Measurements from ENCODE around the gene ZC3H8.

ZC3H8 gene

DNA sequence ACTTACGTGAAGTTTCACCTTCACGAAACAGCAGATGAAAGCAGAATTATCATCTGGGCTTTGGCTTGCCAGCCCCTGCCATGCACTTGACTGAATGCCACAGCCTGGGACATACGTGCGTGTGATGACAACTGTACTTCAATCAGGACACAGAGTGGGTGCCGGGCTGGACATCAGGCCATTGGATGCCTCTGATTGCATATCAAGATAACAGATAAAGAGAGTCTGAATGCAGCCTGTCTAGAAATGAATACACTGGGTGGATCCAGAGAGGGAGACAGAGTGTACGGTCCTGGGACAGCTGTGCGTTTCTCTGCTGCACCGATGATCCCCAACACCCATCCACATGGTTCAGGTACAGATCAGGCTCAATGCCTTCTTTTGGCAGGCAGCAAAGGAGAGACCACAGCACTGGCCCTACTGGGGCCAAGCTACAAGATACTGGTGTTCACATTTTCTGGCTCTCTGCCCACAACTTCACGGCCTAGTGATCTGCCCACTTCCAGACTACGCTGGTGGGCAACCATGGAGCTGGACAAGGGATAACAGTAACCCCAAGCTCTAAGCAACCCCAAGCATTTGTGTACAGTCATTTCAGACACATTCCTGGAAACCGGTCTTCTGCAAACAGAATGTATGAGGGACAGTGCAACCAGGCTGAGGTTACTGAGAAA, 81.1 kb downstream of the ZC3H8 start:
- DNase-seq (ENCODE audit: extremely low spot score, insufficient read length, low read depth) (no peak), FAIRE-seq (no peak)

DNA sequence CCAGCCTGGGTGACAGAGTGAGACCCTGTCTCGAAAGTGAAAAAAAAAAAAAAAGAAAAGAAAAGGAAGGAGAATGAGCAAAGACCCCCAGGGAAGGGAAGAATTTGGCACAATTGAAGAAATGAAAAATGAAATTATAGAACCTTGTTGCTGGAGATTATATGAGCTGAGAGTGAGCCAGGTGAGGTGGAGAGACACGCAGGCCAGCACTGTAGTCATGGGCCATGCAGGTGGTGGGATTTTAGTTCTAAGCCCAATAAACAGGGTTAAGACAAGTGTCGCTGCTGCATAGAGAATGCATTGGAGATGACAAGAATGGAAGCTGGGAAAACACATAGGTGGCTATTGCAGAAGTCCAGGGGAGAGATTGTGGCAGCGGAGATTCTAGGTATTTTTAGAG, 84.3 kb downstream of the ZC3H8 start:
- DNase-seq (ENCODE audit: extremely low spot score, insufficient read length, low read depth) (no peak), FAIRE-seq (no peak)

DNA sequence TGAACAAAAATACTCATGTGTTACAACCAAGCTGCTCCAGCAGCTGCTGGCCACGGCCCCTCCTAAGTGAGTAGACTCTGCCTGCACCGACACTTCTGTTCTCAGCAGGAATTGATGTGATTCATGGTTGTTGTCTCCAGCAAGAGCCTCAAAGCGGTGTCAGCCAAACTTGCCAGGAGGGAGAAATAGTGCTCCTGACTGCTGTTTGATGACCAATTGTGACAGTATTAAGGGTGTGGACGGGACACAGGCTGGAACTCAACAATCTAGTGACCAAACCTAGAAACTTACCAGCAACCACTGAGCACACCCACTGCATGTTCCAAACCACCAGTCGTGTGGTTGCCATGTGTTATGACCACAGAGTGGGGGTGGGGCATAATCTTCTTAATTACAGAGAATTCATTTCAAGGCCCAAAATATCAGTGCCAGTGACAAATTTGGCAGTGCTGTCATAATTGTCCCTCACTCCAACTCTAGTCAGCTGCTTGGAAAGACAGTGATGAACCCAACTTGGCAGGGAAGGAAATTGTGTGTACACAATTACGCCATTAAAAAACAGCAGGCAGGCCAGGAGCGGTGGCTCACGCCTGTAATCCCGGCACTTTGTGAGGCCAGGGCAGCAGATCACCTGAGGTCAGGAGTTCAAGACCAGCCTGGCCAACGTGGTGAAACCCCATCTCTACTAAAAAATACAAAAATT, 86.3 kb downstream of the ZC3H8 start:
- FAIRE-seq, result no peak
- DNase-seq (ENCODE audit: extremely low spot score, insufficient read length, low read depth), result no peak

DNA sequence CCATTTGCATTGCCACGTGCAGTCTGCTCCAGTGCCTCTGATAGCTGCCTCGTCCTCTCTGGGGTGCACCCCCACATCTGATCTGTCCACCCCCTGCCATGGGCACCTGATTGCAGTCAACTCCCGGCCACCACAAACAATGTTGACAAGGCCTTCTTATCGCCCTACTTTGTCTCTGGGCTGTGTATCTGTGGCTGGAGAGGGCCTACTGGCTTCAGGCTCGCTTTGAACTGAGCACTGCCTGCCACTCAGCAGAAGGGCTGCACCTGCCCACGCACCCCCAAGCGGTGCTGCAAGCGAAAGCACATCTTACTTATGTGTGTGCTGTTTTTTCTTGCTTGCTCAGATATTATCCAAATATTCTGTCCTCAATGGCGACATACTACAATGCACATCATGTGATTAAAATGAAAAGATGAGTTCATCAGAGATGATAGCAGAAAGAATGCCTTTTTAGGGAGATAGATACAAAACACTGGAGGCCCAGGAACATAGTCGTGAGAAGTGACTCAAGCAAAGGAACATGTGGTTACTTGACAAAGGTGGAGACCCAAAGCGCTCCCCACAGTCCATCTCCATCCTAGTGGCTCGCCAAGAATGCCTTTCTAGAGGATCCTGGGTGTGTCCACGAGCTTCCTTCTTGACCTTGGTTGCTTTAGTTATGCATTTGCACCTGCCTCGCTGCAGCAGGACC, 87.9 kb downstream of the ZC3H8 start:
- no peak for DNase-seq (ENCODE audit: extremely low spot score, insufficient read length, low read depth)
- FAIRE-seq, result no peak

DNA sequence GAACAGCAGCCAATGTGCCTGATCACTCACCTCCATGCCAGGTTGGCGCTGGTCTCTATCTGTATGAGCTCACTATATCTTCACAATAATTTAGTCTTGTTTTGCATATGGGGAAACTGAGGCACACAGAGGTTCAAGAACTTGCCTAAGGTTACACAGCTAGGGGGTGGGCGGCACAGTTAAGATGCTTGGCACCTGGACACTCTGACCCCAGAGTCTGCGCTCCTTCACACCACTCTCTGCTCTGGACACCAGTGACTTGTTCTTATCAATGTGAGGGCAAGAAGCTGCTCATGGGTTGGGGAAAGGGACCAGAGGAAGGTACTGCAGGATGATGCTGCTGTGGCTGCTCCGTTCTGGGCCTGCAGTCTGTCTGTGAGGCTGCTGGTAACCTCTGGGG, 89.5 kb downstream of the ZC3H8 start:
- no peak for FAIRE-seq
- DNase-seq (ENCODE audit: extremely low spot score, insufficient read length, low read depth), result no peak

DNA sequence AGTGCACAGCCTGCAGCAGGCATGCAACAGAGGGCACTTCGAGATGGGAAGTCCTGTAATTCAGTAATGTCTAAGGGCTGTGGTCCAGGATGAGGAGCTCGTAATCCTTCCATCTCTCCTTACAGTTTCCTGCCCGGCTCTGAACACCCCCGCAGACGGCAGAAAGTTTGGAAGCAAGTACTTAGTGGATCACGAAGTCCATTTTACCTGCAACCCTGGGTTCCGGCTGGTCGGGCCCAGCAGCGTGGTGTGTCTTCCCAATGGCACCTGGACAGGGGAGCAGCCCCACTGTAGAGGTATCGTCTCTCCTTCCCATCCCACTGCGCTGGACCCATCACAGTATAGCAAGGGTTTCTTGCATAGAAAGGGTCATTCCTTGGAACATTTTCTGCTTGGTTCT, 90.0 kb downstream of the ZC3H8 start:
- FAIRE-seq, result no peak
- no peak for DNase-seq (ENCODE audit: extremely low spot score, insufficient read length, low read depth)

DNA sequence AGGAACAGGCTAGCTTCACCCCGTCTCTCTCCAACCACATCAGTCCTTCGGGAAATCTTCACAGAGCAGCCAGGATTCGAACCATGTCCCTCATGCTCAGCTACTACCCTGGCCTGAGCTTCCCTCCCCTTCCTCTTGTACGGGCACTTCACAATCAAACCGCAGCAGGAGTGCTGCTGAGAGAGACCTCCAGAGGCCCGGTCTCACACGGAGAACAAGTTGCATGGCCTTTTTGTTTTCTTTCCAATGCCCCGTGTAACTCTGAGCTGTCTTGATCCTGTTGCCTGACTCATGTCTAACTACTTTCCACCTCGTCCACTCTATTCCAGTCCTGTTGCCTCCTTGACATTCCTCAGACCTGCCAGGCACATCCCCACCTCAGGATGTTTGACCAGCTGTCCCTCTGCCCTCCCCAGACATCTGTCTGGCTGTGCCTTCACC, 91.3 kb downstream of the ZC3H8 start:
- FAIRE-seq, result no peak
- DNase-seq (ENCODE audit: extremely low spot score, insufficient read length, low read depth), result no peak

DNA sequence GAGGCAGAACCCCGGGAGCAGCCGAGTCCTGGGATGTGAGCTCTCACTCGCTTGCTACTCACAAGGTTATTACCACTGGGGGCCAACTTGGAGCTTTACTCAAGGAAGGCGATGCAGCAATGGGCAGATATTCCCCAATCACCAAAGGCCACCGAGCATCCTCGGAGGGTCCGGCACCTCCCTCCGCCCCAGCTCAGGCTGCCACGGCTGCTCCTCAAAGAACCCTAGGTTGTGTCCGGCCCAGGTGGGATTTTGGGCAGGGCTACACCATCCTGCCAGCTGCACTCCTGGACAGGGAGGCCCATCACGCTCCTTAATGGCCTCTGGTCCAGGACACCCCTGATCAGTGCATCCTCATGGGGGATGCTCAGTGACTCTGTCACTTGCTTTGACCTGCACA, 91.9 kb downstream of the ZC3H8 start:
- FAIRE-seq (no peak), DNase-seq (ENCODE audit: extremely low spot score, insufficient read length, low read depth) (no peak)

DNA sequence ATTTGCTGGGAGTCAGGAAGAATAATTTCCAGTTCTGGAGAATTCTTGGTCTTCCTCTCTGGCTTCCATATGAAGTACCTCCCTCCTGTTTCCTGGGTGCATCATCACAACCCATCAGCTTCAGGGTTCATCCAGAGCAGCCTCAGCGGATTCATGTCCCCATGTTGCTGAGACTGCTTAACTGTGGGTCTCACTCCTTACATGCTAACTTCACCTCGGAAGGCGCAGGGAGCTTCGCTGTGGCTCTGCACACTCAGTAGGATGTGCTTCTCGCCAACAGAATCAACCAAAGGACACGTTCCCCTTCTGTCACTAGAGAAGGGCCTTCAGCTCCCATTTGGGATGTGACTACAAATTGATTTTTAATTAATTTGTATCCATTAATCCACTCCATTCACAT, 92.5 kb downstream of the ZC3H8 start:
- no peak for DNase-seq (ENCODE audit: extremely low spot score, insufficient read length, low read depth)
- FAIRE-seq, result no peak
